ENCODE measurements around the gene LCP2.
A peak's percentile ranks its signal among the peaks of the same experiment; 100 is the strongest.

The LCP2 gene

DNA sequence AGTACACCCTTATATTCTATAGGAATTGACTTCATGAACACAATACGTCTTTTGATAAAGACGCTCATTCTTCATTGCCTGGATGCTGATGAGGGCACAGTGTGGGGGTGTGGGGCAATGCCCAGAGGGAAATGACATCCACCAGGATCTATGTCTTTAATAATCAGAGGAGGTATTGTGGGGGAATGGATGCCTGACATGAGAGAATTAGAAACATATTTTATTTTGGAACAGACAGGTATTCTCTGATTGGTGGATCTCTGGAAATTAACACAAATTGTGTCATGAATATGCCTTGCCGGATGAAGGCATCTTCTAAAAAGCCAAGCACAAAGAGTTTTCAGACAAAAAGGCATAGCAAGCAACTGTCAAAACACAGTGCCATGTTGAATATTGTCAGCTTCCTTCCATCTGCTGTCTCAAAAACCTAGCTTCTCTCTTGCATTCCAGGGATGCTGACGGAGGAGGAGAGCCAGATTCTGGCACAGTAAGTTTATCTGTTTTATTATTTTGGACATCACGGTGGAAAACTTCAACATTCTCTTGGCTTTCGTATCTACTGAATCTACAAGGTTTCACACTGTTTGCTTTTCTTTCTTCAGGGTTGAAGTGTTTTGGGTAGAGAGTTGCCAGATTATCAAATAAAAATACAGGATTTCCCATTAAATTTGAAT is 68.7 kb downstream of the LCP2 start:
- no peaks in the 10 kb centered on the region for H3K79me2 ChIP-seq (ENCODE audit: low read length)

DNA sequence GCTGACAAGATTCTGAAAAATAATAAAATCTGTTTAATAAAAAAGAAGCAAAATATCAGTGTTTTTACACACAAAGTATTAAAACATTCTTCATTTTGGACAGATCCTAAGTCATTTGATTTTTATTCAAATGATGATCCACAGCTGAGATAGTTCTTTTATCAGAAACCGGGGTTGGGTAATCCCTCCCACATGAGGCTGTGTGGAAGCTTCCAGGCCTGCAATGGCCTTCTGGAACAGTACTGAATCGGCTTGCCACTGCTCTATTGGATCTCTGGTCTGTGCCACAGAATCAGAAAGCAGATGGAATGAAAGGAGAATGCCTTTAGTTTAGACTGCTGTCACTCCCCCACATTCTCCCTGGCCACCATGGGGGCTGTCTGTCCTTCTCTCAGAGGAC is 70.9 kb downstream of the LCP2 start:
- Histone ChIP-seq H3K9ac (ENCODE audit: low read length) (no peak overlapping the region), H3K79me2 (ENCODE audit: low read length) (no peaks in the 10 kb centered on the region), H2AFZ (ENCODE audit: low read depth, low read length) (no peak overlapping the region), H3K4me3 (ENCODE audit: low read length) (no peak overlapping the region), H4K20me1 (ENCODE audit: insufficient read depth, low read length) (no peaks in the 10 kb centered on the region), H3K27me3 (ENCODE audit: low read depth, low read length) (peaks cover 20% of the 10 kb centered on the region; the same call in 1 of the 2 replicates), H3K27ac (ENCODE audit: low read length) (no peak overlapping the region), H3K4me2 (ENCODE audit: low read length) (no peak overlapping the region), H3K4me1 (ENCODE audit: low read length) (peaks cover 23% of the 10 kb centered on the region), H3K9me3 (ENCODE audit: insufficient read depth, low read length) (no peaks in the 10 kb centered on the region), H3K36me3 (replicated peaks; ENCODE audit: low read depth, low read length) (no peaks in the 10 kb centered on the region)
- TF ChIP-seq EZH2phosphoT487 (IDR thresholded peaks at IDR 0.05; ENCODE audit: low read depth): no peak
- TF ChIP-seq, protein P1, sequence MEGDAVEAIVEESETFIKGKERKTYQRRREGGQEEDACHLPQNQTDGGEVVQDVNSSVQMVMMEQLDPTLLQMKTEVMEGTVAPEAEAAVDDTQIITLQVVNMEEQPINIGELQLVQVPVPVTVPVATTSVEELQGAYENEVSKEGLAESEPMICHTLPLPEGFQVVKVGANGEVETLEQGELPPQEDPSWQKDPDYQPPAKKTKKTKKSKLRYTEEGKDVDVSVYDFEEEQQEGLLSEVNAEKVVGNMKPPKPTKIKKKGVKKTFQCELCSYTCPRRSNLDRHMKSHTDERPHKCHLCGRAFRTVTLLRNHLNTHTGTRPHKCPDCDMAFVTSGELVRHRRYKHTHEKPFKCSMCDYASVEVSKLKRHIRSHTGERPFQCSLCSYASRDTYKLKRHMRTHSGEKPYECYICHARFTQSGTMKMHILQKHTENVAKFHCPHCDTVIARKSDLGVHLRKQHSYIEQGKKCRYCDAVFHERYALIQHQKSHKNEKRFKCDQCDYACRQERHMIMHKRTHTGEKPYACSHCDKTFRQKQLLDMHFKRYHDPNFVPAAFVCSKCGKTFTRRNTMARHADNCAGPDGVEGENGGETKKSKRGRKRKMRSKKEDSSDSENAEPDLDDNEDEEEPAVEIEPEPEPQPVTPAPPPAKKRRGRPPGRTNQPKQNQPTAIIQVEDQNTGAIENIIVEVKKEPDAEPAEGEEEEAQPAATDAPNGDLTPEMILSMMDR (IDR thresholded peaks at IDR 0.05; ENCODE audit: low read depth, low read length): no peak

More for the DNA sequence above, 68.7 kb downstream of the LCP2 start:
- H3K4me1 ChIP-seq (ENCODE audit: low read length): peaks cover 5% of the 10 kb centered on the region
- no peak overlapping the region for H3K9ac ChIP-seq (ENCODE audit: low read length)
- TF ChIP-seq EZH2phosphoT487 (IDR thresholded peaks at IDR 0.05; ENCODE audit: low read depth): no peak
- TF ChIP-seq, protein P1 (IDR thresholded peaks at IDR 0.05; ENCODE audit: low read depth, low read length): no peak
- H4K20me1 ChIP-seq (ENCODE audit: insufficient read depth, low read length): no peaks in the 10 kb centered on the region
- no peak overlapping the region for H3K4me3 ChIP-seq (ENCODE audit: low read length)
- no peak overlapping the region for H3K4me2 ChIP-seq (ENCODE audit: low read length)
- peaks cover 20% of the 10 kb centered on the region; the same call in 1 of the 2 replicates for H3K27me3 ChIP-seq (ENCODE audit: low read depth, low read length)
- H3K27ac ChIP-seq (ENCODE audit: low read length): no peak overlapping the region
- no peaks in the 10 kb centered on the region for H3K9me3 ChIP-seq (ENCODE audit: insufficient read depth, low read length)
- H2AFZ ChIP-seq (ENCODE audit: low read depth, low read length): no peak overlapping the region
- no peaks in the 10 kb centered on the region for H3K36me3 ChIP-seq (replicated peaks; ENCODE audit: low read depth, low read length)

GRCh38 chr5:170226129-170226615 is 71.4 kb downstream of the LCP2 start:
- no peak overlapping the region for H3K9ac ChIP-seq (ENCODE audit: low read length)
- H3K36me3 ChIP-seq (replicated peaks; ENCODE audit: low read depth, low read length): no peaks in the 10 kb centered on the region
- peak overlapping the region; percentile 39; the same call in 1 of the 2 replicates for H3K4me3 ChIP-seq (ENCODE audit: low read length)
- H3K27ac ChIP-seq (ENCODE audit: low read length): no peak overlapping the region
- H3K27me3 ChIP-seq (ENCODE audit: low read depth, low read length): peaks cover 20% of the 10 kb centered on the region; the same call in 1 of the 2 replicates
- no peaks in the 10 kb centered on the region for H3K9me3 ChIP-seq (ENCODE audit: insufficient read depth, low read length)
- TF ChIP-seq, protein P1 (IDR thresholded peaks at IDR 0.05; ENCODE audit: low read depth, low read length): no peak
- TF ChIP-seq EZH2phosphoT487 (IDR thresholded peaks at IDR 0.05; ENCODE audit: low read depth): no peak
- peak overlapping the region; percentile 54 for H3K4me2 ChIP-seq (ENCODE audit: low read length)
- no peaks in the 10 kb centered on the region for H4K20me1 ChIP-seq (ENCODE audit: insufficient read depth, low read length)
- H3K4me1 ChIP-seq (ENCODE audit: low read length): peaks cover 23% of the 10 kb centered on the region
- no peaks in the 10 kb centered on the region for H3K79me2 ChIP-seq (ENCODE audit: low read length)
- H2AFZ ChIP-seq (ENCODE audit: low read depth, low read length): no peak overlapping the region

DNA sequence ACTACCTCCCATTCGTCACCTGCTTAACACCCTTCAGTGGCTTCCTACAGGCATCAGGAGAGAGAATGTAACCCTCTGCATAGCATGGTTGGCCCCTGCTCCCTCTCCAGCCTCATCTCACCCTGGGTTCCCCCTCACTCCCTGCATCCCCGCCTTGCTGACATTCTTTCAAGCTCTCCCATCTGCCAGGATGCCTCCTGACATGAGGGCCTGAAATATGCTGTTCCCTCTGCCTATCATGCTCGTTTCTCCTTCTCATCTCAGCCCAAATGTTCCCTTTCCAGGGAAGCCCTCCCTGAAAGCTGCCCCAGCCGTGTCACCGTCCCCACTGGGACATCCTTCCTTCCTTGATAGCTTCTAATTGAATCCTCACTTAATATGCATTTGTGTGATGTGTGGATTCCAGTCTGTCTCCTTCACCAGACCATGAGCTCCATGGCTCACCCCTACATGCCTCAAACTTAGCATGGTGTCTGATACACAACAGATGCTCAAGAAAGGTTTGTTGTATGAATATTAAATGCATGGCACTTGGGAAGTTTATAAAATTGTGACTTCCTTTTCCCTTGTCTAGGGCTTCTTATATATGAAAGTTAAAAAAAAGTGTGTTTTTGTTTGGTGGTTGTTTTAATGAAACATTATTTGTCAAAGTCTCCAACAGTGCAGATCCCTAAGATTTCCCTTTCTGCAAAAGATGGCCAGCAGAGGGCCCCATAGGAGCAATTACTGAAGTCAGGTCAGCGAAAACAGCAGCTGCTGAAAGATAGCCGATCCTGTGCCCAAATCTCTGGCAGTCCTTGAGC is 72.0 kb downstream of the LCP2 start:
- Histone ChIP-seq H3K9ac (ENCODE audit: low read length) (no peak overlapping the region), H3K4me1 (ENCODE audit: low read length) (peaks cover 23% of the 10 kb centered on the region), H3K4me3 (ENCODE audit: low read length) (peak overlapping the region; percentile 39; the same call in 1 of the 2 replicates), H3K36me3 (replicated peaks; ENCODE audit: low read depth, low read length) (no peaks in the 10 kb centered on the region), H3K79me2 (ENCODE audit: low read length) (no peaks in the 10 kb centered on the region), H2AFZ (ENCODE audit: low read depth, low read length) (no peak overlapping the region), H3K4me2 (ENCODE audit: low read length) (peak overlapping the region; percentile 54), H3K9me3 (ENCODE audit: insufficient read depth, low read length) (no peaks in the 10 kb centered on the region), H4K20me1 (ENCODE audit: insufficient read depth, low read length) (no peaks in the 10 kb centered on the region), H3K27ac (ENCODE audit: low read length) (no peak overlapping the region), H3K27me3 (ENCODE audit: low read depth, low read length) (peaks cover 17% of the 10 kb centered on the region; the same call in 1 of the 2 replicates)
- TF ChIP-seq, protein P1 (IDR thresholded peaks at IDR 0.05; ENCODE audit: low read depth, low read length): peak; percentile 88
- TF ChIP-seq EZH2phosphoT487 (IDR thresholded peaks at IDR 0.05; ENCODE audit: low read depth): no peak
